GM18907 (cell line): Measurements from ENCODE around the gene DNAJB13.

Source experiments
- ATAC-seq: cut with Tn5 transposase; IDR thresholded peaks from one replicate; pipeline ENCODE4 v1.9.1; 2021; ENCODE audit warnings: mild to moderate bottlenecking, moderate library complexity; ENCODE audit not compliant: unreplicated experiment

Gene DNAJB13

GRCh38 chr11:74012074-74012809, 61.4 kb downstream of the DNAJB13 start:
- ATAC-seq: no peak

GRCh38 chr11:74013141-74013540, 62.3 kb downstream of the DNAJB13 start:
- no peak for ATAC-seq

GRCh38 chr11:74014880-74015279, 64.1 kb downstream of the DNAJB13 start:
- ATAC-seq: no peak

GRCh38 chr11:74015919-74016684, 65.3 kb downstream of the DNAJB13 start:
- ATAC-seq: no peak

- ATAC-seq: no peak
Observed at GRCh38 chr11:74017631-74018030, 66.8 kb downstream of the DNAJB13 start.

- ATAC-seq: no peak
Observed at GRCh38 chr11:74018331-74019005, 67.6 kb downstream of the DNAJB13 start.

- no peak for ATAC-seq
Observed at GRCh38 chr11:74019104-74019738, 68.4 kb downstream of the DNAJB13 start.

- ATAC-seq: no peak
Observed at GRCh38 chr11:74019860-74020259, 69.0 kb downstream of the DNAJB13 start.
